Measurements from ENCODE around the gene SNTB2. TPM values are rescaled to one million over a fixed set of nuclear protein-coding genes. Genes with fewer than 3 reads are reported as not detected.

Gene SNTB2
- 5.0 to 11.0 TPM (median 8.7 TPM) in 5 replicates for total RNA-seq (2022; extraction: Qiagen RNA extraction; ENCODE audit: low read depth)

GRCh38 chr16:69186642-69187445 is at the start of gene SNTB2:
SNTB2 (plus strand) TSS chr16:69187164; CDS start chr16:69187167, 3 bp downstream.

GRCh38 chr16:69310653-69311532 is 123.9 kb downstream of the SNTB2 start, which contains the start of gene VPS4A:
VPS4A (plus strand) TSS chr16:69311350; CDS start chr16:69311512, 162 bp downstream.

GRCh38 chr16:69330286-69331109 is 143.5 kb downstream of the SNTB2 start, which contains the start of gene PDF:
PDF (minus strand) TSS chr16:69330588; CDS start chr16:69330570, 18 bp downstream.

GRCh38 chr16:69339289-69340094 is 152.5 kb downstream of the SNTB2 start, which contains the start of the genes COG8 and NIP7:
COG8 (minus strand) TSS chr16:69339564; CDS start chr16:69339552, 12 bp downstream.
NIP7 (plus strand) TSS chr16:69339772; CDS start chr16:69339830, 58 bp downstream.

GRCh38 chr16:69351309-69352027 is 164.5 kb downstream of the SNTB2 start, which contains the start of gene TMED6:
TMED6 (minus strand) TSS chr16:69351786; CDS start chr16:69351753, 33 bp downstream.

Other genes starting within 250 kb of the SNTB2 start
- gene HAS3, start 81.5 kb upstream of the SNTB2 start, total RNA-seq (2022; extraction: Qiagen RNA extraction; ENCODE audit: low read depth) = 31.2 to 54.8 TPM (median 50.9 TPM) in 5 replicates
- 106 to 141 TPM (median 134 TPM) in 5 replicates for gene CHTF8, start 54.6 kb upstream of the SNTB2 start, total RNA-seq (2022; extraction: Qiagen RNA extraction; ENCODE audit: low read depth)
- 80.0 to 89.8 TPM (median 83.0 TPM) in 5 replicates for gene UTP4, start 54.5 kb upstream of the SNTB2 start, total RNA-seq (2022; extraction: Qiagen RNA extraction; ENCODE audit: low read depth)
- 23.8 to 34.8 TPM (median 33.1 TPM) in 5 replicates for gene VPS4A, start 124.2 kb downstream of the SNTB2 start, total RNA-seq (2022; extraction: Qiagen RNA extraction; ENCODE audit: low read depth)
- gene PDF, start 143.4 kb downstream of the SNTB2 start, total RNA-seq (2022; extraction: Qiagen RNA extraction; ENCODE audit: low read depth) = 16.0 to 47.7 TPM (median 44.6 TPM) in 5 replicates
- gene COG8, start 152.4 kb downstream of the SNTB2 start, total RNA-seq (2022; extraction: Qiagen RNA extraction; ENCODE audit: low read depth) = 16.8 to 27.2 TPM (median 25.7 TPM) in 5 replicates
- gene NIP7, start 152.6 kb downstream of the SNTB2 start, total RNA-seq (2022; extraction: Qiagen RNA extraction; ENCODE audit: low read depth) = 50.6 to 78.5 TPM (median 53.3 TPM) in 5 replicates
- 0.15 TPM in 1 of 5 replicates, not detected in the others for gene TMED6, start 164.6 kb downstream of the SNTB2 start, total RNA-seq (2022; extraction: Qiagen RNA extraction; ENCODE audit: low read depth)
- 20.4 to 40.6 TPM (median 21.5 TPM) in 5 replicates for gene TERF2, start 198.8 kb downstream of the SNTB2 start, total RNA-seq (2022; extraction: Qiagen RNA extraction; ENCODE audit: low read depth)
- 179 to 244 TPM (median 207 TPM) in 5 replicates for gene CYB5B, start 237.5 kb downstream of the SNTB2 start, total RNA-seq (2022; extraction: Qiagen RNA extraction; ENCODE audit: low read depth)